HG03460 (cell line): ENCODE measurements around the gene BBS2.
"Not testable (repeated sequence)": the region's sequence is repeated elsewhere in the genome, so short reads cannot be mapped to it uniquely, and the experiment has no call there.

Experiments used
- ATAC-seq: cut with Tn5 transposase; IDR thresholded peaks from one replicate; pipeline ENCODE4 v1.9.1; 2021; ENCODE audit not compliant: unreplicated experiment

Gene BBS2

GRCh38 chr16:56530872-56531271 is 11.0 kb upstream of the BBS2 start:
- ATAC-seq = no peak

DNA sequence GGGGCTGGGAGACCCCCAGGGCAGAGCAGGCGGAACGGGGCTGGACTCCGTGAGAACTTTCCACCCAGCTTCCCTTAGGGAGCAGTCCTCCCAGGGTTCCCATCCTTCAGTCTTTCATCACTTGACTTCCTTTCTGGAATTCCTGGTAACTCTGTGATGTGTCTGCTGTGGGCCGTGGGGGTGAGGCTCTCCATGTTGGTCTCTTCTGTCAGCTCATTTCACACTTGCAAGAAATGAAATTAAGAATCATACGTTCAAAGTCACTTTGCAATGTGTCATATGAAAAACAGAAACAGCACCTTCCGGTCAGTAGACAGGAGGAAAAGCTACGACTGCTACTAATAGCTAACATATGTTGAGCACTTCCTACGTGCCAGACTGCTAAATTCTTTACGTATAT is 5.4 kb upstream of the BBS2 start:
- no peak for ATAC-seq

DNA sequence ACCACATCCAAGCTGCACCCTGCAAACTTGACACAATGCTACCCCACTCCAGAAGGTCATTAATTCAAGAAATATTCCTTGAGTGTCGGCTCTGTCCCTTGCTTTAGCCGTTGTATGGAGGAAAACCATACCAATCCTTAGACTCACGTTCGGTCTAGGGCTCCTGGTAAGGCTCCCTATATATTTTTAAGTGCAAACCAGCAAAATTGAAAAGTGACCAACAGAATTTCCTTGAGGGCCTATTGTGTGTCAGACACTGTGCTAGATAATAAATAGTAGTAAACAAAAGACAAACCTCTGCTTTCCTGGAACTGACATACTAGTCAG is 390 bp upstream of the BBS2 start:
- no peak for ATAC-seq

DNA sequence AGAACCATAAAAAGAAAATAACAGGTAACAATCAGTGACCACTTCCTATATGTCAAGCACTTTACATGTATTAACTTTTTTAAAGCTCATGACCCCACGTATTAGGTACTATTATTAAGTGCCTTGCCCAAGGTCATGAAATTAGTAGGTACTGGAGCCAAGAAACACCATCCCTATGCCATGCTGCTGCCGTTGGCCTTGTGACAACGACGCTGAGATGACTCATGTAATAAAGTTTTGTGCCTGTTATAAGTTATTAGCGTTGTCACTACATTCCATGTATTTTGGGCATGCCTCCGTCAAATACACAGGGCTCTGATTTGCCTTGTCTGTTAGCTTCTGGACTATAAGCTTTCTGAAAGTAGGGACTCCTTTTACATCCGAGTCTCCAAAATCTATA is 1.4 kb downstream of the BBS2 start:
- no peak for ATAC-seq

DNA sequence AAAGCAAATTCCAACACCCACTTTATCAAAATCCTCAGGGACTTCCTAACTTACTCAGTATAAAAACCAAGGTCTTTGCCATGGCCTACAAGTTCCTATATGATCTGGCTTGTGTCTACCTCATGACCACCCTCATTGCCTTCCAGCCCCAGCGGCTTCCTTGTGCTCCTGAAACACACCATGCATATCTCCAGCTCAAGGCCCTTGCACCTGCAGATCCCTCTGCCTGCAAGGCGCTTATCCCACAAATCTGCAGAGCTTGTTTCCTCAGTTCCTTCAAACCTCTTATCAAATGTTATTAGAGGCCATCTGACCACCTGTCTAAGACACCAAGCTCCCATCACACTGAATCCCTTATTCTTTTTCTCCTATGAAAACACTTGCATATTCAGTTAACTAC is 2.6 kb downstream of the BBS2 start:
- no peak for ATAC-seq

GRCh38 chr16:56515665-56516064 is 4.2 kb downstream of the BBS2 start:
- no peak for ATAC-seq

DNA sequence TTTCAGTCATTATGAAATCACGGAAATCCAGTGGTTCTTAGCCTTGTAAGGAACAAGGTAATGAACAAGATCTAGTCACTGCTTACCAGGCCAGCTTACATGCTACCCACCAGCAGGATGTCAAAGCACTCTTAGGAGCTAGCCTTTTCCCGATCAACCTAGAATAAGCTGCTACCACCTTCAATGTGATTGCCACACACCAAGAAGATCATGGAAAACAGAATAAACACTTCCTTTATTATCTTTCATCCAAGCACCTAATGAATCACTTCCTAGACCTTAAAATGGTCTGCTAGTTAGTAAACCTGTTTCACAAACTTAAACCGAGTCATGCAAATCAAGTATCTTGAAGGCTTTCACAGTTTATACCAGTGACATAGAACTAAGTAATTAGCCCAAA is 5.0 kb downstream of the BBS2 start:
- no peak for ATAC-seq

GRCh38 chr16:56513972-56514371 is 5.9 kb downstream of the BBS2 start:
- no peak for ATAC-seq

GRCh38 chr16:56513091-56513490 is 6.7 kb downstream of the BBS2 start:
- ATAC-seq = no peak

- no peak for ATAC-seq
These were observed 7.8 kb downstream of the BBS2 start for GRCh38 chr16:56512025-56512424.

- ATAC-seq = no peak
These were observed 9.3 kb downstream of the BBS2 start for GRCh38 chr16:56510544-56510943.

DNA sequence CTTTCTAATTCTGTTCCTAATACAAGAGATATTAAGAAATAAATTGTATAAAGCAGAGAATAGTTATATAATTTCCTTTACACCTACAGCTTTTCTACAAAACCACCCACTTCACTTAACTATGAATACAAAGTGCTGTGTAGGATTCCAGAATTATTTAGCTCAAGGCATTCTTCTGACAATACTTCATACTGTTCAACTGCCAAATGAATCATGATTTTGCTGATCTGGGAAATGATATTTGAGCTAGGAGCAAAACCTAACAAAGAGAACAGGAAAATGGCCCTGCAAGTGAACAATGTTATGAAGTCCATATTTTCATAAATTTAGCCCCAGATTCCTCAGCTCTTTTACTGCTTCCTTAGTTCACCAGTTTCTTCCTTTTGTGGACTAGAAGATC is 12.9 kb downstream of the BBS2 start:
- no peak for ATAC-seq

GRCh38 chr16:56505181-56505580 is 14.6 kb downstream of the BBS2 start:
- no peak for ATAC-seq

DNA sequence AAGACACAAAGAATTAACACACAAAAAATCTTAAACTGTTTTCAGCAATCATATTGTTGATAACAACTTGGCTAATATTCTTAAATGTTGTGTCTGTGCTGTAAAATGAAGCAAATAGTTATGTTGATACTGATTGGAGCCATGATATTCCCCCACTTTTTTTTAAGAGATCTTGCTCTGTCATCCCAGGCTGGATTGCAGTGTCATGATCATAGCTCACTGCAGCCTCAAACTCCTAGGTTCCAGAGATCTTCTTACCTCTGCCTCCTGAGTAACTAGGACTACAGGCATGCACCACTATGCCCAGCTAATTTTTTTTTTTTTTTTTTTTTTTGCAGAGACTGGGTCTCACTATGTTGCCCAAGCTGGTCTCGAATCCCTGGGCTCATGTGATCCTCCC is 26.0 kb downstream of the BBS2 start:
- ATAC-seq = no peak

- no peak for ATAC-seq
These were observed 26.7 kb downstream of the BBS2 start for GRCh38 chr16:56493126-56493525.

- ATAC-seq = no peak
These were observed 28.1 kb downstream of the BBS2 start for GRCh38 chr16:56491657-56492261.

DNA sequence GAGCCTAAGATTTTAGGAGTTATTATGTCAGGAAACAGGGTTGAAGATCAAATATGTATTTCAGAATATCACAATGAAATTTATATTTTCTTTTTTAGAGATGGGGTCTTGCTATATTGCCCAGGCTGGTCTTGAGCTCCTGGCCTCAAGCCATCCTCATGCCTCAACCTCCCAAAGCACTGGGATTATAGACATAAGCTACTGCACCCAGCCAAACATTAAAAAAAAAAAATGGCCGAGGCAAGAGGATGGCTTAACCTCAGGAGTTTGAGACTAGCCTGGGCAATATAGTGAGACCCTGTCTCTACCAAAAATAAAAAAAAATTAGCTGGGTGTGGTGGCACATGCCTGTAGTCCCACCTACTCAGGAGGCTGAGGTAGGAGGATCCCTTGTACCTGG is 31.0 kb downstream of the BBS2 start:
- not testable (repeated sequence) for ATAC-seq

DNA sequence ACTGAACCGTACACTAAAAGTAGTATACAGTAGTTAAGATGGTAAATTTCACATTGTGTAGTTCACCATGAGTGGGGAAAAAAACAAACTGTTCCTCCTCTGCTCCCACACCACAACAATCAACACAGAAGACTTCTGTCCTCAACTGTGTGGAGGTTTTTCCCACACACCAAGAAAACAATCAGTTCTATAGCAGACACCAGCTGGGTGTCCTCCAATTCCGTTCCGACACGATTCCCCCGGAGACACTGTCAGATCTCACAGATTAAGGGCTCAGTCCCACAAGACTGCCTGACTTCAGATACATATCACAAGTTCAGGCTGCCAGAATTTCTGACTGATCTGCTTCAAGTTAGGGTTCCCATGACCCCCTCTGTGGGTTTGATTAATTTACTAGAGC is 31.8 kb downstream of the BBS2 start:
- ATAC-seq = no peak

DNA sequence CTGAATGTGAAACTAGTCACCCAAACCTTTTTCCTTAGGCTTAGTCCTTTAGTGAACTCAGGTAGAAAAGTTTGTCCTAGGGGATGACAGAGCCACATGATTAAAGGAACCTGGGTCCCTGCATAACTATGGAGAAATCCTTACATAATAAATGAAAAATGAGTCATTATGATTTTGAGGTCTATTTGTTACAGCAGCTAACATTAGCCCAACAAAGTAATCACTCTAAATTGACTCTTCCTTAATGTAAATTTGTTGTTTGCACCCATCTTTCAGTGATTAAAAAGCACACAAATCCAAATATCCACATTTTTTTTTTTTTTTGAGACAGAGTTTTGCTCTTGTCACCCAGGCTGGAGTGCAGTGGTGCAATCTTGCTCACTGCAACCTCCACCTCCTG is 36.4 kb downstream of the BBS2 start:
- ATAC-seq = no peak

- ATAC-seq = no peak
These were observed 37.1 kb downstream of the BBS2 start for GRCh38 chr16:56482683-56483236.

DNA sequence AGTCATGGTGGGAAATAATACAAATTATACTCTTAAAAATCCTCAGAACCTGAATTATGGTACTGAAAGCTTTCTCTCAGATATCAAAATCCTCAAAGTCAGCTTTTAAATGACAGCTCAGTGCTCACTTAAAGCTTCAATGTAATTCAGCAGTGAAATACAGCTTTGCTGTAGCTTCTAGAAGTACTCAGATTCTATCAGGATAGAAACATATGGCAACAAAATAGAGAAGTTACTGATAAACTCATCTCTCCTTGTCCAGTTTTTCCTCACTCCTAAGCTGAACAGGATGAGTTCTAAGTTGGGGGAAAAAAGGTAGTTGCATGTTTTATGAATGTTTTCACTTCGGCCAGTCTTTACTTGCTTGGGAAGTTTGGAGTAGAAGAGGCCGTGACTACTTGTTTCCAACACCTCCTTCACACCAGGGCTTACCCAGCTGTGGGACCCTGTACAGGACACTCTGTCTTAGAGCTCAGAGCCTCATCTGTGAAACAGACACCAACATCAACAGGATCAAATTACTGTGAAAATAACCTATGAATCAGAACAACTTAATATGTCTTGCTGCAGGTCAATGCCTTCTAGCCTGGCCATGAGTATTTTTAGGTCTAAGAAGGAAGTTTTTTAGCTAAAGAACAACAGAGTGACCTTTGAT is 38.2 kb downstream of the BBS2 start:
- ATAC-seq = no peak

DNA sequence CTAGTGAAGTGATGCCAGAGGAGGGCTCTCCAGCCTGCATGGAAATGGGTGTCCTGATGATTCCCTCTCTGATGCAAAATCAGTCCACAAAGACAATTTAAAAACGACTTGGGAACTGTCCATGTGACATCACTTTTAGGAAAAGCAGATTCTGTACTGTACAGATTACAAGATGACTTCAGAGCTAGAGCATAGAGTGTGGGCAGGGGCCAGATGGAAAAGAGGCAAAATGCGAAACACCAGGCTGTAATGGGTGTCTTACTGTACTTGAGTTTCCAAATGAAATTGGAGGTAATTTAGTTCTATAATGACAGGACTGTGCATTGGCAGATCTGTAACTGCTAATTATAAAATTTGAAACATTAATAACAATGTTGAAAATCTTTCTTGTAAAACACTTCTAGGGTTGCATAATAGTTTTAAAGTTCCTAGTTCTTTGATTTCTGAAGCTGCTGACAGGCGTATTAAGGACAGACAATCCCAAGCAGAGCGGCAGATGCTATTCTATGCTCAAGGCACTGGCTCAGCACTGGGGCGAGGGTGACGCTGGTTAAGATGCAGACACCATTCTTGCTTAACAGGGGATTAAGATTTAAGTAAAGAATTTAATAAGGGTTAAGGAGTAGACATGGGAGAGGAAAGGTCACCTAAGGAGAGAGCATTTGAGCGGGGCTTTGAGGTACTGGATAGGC is 38.9 kb downstream of the BBS2 start:
- ATAC-seq = no peak
